IMR-90 (cell line): Measurements from ENCODE around the gene SLC25A22. TPM values are rescaled to one million over a fixed set of nuclear protein-coding genes. Genes with fewer than 3 reads are reported as not detected.

Experiments used
- ATAC-seq: fragments of 200-7000 bp; cut with Tn5 transposase; 2 replicates; pipeline ENCODE4 v1.9.1; 2020; ENCODE audit warnings: low read depth, mild to moderate bottlenecking, moderate library complexity
- BruUV-seq: library from RNA; stranded (reverse); fragments of 400-500 nt; replicated peaks from 2 replicates; lab custom pipeline; 2021; lab: Mats Ljungman, UMichigan
- CTCF ChIA-PET: fragments of 300-600 bp; formaldehyde crosslinking; extraction: SDS; loops from one replicate; lab custom pipeline; 2021; ENCODE audit warnings: antibody characterized with exemption; lab: Yijun Ruan, JAX
- POLR2A ChIA-PET: fragments of 300-600 bp; sonication (Branson Sonifier 250); formaldehyde crosslinking; loops from one replicate; lab custom pipeline; 2022; ENCODE audit warnings: antibody characterized with exemption; ENCODE audit not compliant: unreplicated experiment; lab: Charles Lee
- DNase-seq: peaks from one replicate; pipeline ENCODE4 v3.0.0; 2013
- H2AFZ ChIP-seq: replicated peaks from 2 replicates; pipeline ENCODE3; 2013; ENCODE audit warnings: low read length, mild to moderate bottlenecking; ENCODE audit not compliant: poor library complexity
- H2AK5ac ChIP-seq: 2 replicates; pipeline ENCODE4 v1.6.1; 2013; ENCODE audit warnings: low read depth, low read length, inconsistent platforms
- H2AK9ac ChIP-seq: replicated peaks from 2 replicates; pipeline ENCODE3; 2013; ENCODE audit warnings: mild to moderate bottlenecking, low read depth, low read length, moderate library complexity; ENCODE audit not compliant: poor library complexity
- H2BK120ac ChIP-seq: 2 replicates; pipeline ENCODE4 v1.6.1; 2013; ENCODE audit warnings: low read depth, low read length, inconsistent platforms
- H2BK15ac ChIP-seq: 3 replicates; pipeline ENCODE4 v1.6.1; 2013; ENCODE audit warnings: low read depth, low read length, inconsistent platforms
- H2BK20ac ChIP-seq: 2 replicates; pipeline ENCODE4 v1.6.1; 2013; ENCODE audit warnings: low read depth, mild to moderate bottlenecking, inconsistent platforms, low read length, moderate library complexity
- H2BK5ac ChIP-seq: 2 replicates; pipeline ENCODE4 v1.6.1; 2013; ENCODE audit warnings: mild to moderate bottlenecking, low read depth, low read length, inconsistent platforms; ENCODE audit not compliant: poor library complexity, severe bottlenecking
- H3K14ac ChIP-seq: replicated peaks from 2 replicates; pipeline ENCODE4 v1.6.1; 2013; ENCODE audit warnings: low read depth, low read length, inconsistent platforms
- H3K18ac ChIP-seq: 2 replicates; pipeline ENCODE4 v1.6.1; 2013; ENCODE audit warnings: low read depth, low read length, control low read depth
- H3K23ac ChIP-seq: 2 replicates; pipeline ENCODE4 v1.6.1; 2013; ENCODE audit warnings: low read depth, low read length, inconsistent platforms
- H3K27ac ChIP-seq: 2 replicates; pipeline ENCODE4 v1.5.1; 2013; ENCODE audit warnings: mild to moderate bottlenecking, control low read depth, low read length; ENCODE audit not compliant: insufficient read depth
- H3K27me3 ChIP-seq: 2 replicates; pipeline ENCODE4 v1.6.1; 2013; ENCODE audit warnings: low read length; ENCODE audit not compliant: control insufficient read depth, insufficient read depth
- H3K36me3 ChIP-seq: 2 replicates; pipeline ENCODE4 v1.6.1; 2013; ENCODE audit warnings: low read length, mixed read lengths; ENCODE audit not compliant: control insufficient read depth, insufficient read depth
- H3K4ac ChIP-seq: 2 replicates; pipeline ENCODE4 v1.6.1; 2013; ENCODE audit warnings: low read depth, low read length, inconsistent platforms
- H3K4me1 ChIP-seq: 2 replicates; pipeline ENCODE4 v1.6.1; 2013; ENCODE audit warnings: low read length, mixed read lengths; ENCODE audit not compliant: control insufficient read depth, insufficient read depth
- H3K4me2 ChIP-seq: 2 replicates; pipeline ENCODE4 v1.6.1; 2013; ENCODE audit warnings: low read depth, mild to moderate bottlenecking, control low read depth, low read length, moderate library complexity
- H3K4me3 ChIP-seq: 2 replicates; pipeline ENCODE4 v1.5.1; 2013; ENCODE audit warnings: low read depth, mild to moderate bottlenecking, control low read depth, low read length, moderate library complexity; ENCODE audit not compliant: insufficient read depth
- H3K56ac ChIP-seq: 2 replicates; pipeline ENCODE4 v1.6.1; 2013; ENCODE audit warnings: low read length, inconsistent platforms; ENCODE audit not compliant: insufficient read depth; ENCODE audit errors: extremely low read depth
- H3K79me1 ChIP-seq, 2 experiments: 2 replicates each; pipeline ENCODE4 v1.6.1; 2013; ENCODE audit warnings: low read length in 2 of 2, inconsistent platforms in 1 of 2, low read depth in 1 of 2
- H3K9ac ChIP-seq: 2 replicates; pipeline ENCODE4 v1.6.1; 2013; ENCODE audit warnings: low read depth, low read length, control low read depth
- H3K9me1 ChIP-seq: 2 replicates; pipeline ENCODE4 v1.6.1; 2013; ENCODE audit warnings: low read length, inconsistent platforms; ENCODE audit not compliant: insufficient read depth
- H3K9me3 ChIP-seq: 2 replicates; pipeline ENCODE4 v1.6.1; 2013; ENCODE audit warnings: low read length; ENCODE audit not compliant: control insufficient read depth, insufficient read depth
- H4K20me1 ChIP-seq: 2 replicates; pipeline ENCODE4 v1.6.1; 2013; ENCODE audit warnings: low read length, inconsistent platforms; ENCODE audit not compliant: insufficient read depth
- H4K5ac ChIP-seq: 2 replicates; pipeline ENCODE4 v1.6.1; 2013; ENCODE audit warnings: mild to moderate bottlenecking, low read depth, low read length, control low read depth
- H4K8ac ChIP-seq, 2 experiments: 2 replicates each; pipeline ENCODE4 v1.6.1; 2013; ENCODE audit warnings: low read depth in 2 of 2, low read length in 2 of 2, control low read depth in 1 of 2, inconsistent platforms in 1 of 2
- H4K91ac ChIP-seq: 2 replicates; pipeline ENCODE4 v1.6.1; 2013; ENCODE audit warnings: low read depth, low read length, inconsistent platforms; ENCODE audit not compliant: insufficient read depth
- BHLHE40 ChIP-seq: fragments of 150-350 bp; IDR thresholded peaks from 2 replicates; pipeline ENCODE4 v1.6.1; 2016; ENCODE audit warnings: mild to moderate bottlenecking, low read depth, low read length
- CEBPB ChIP-seq: IDR thresholded peaks from 2 replicates; pipeline ENCODE4 v1.6.1; 2012; ENCODE audit warnings: low read depth, low read length, improper control_type of control experiment
- CHD1 ChIP-seq: IDR thresholded peaks from 2 replicates; pipeline ENCODE4 v1.6.1; 2012; ENCODE audit warnings: low read depth, low read length, improper control_type of control experiment
- CTCF ChIP-seq: conservative IDR thresholded peaks from 2 replicates; pipeline ENCODE4 v1.5.1; 2012; ENCODE audit warnings: mild to moderate bottlenecking, low read depth, low read length, improper control_type of control experiment
- ELK1 ChIP-seq: fragments of 150-350 bp; IDR thresholded peaks from 2 replicates; pipeline ENCODE4 v1.6.1; 2016; ENCODE audit warnings: low read depth, mild to moderate bottlenecking, low read length, moderate library complexity, borderline replicate concordance
- FOS ChIP-seq: fragments of 150-350 bp; IDR thresholded peaks from 2 replicates; pipeline ENCODE4 v1.6.1; 2016; ENCODE audit warnings: low read depth, low read length
- MAFK ChIP-seq: IDR thresholded peaks from 2 replicates; pipeline ENCODE4 v1.6.1; 2012; ENCODE audit warnings: low read depth, low read length, improper control_type of control experiment
- MAZ ChIP-seq: IDR thresholded peaks from 2 replicates; pipeline ENCODE4 v1.6.1; 2012; ENCODE audit warnings: low read depth, mild to moderate bottlenecking, low read length, improper control_type of control experiment, moderate library complexity, borderline replicate concordance
- MXI1 ChIP-seq: IDR thresholded peaks from 2 replicates; pipeline ENCODE4 v1.6.1; 2012; ENCODE audit warnings: low read depth, mild to moderate bottlenecking, low read length, moderate library complexity, borderline replicate concordance
- NFE2L2 ChIP-seq: fragments of 150-350 bp; IDR thresholded peaks from 2 replicates; pipeline ENCODE4 v1.6.1; 2016; ENCODE audit warnings: low read depth, mild to moderate bottlenecking, low read length
- POLR2A ChIP-seq: IDR thresholded peaks from 2 replicates; pipeline ENCODE4 v1.6.1; 2012; ENCODE audit warnings: mild to moderate bottlenecking, low read depth, low read length
- RAD21 ChIP-seq: IDR thresholded peaks from 2 replicates; pipeline ENCODE4 v1.6.1; 2012; ENCODE audit warnings: low read length, improper control_type of control experiment
- RCOR1 ChIP-seq: IDR thresholded peaks from 2 replicates; pipeline ENCODE4 v1.6.1; 2012; ENCODE audit warnings: mild to moderate bottlenecking, low read length, improper control_type of control experiment; ENCODE audit not compliant: insufficient replicate concordance
- RFX5 ChIP-seq: IDR thresholded peaks from 2 replicates; pipeline ENCODE4 v1.8.0; 2012; ENCODE audit warnings: low read depth, mild to moderate bottlenecking, low read length, moderate library complexity
- SMC3 ChIP-seq: fragments of 150-350 bp; IDR thresholded peaks from 2 replicates; pipeline ENCODE4 v1.6.1; 2016; ENCODE audit warnings: low read depth, mild to moderate bottlenecking, antibody characterized with exemption, low read length, moderate library complexity
- USF2 ChIP-seq: fragments of 150-350 bp; IDR thresholded peaks from 2 replicates; pipeline ENCODE4 v1.6.1; 2017; ENCODE audit warnings: mild to moderate bottlenecking, antibody characterized with exemption, low read length, low read depth
- WGBS, 2 experiments: methylation state at CpG; one replicate each; pipeline versions ENCODE4 v1.1.5 to v1.1.7; 2013; ENCODE audit warnings: missing lambda C conversion rate in 2 of 2; ENCODE audit not compliant: insufficient read length in 1 of 2; ENCODE audit errors: extremely low coverage in 2 of 2; 5-methylcytosine and 5-hydroxymethylcytosine counted together
- dilution Hi-C: fragments of 300-500 bp; cut with HindIII; formaldehyde crosslinking; loops from one replicate; pipeline ENCODE4 v1.14.3; 2018; ENCODE audit warnings: low sequenced_read_pairs; ENCODE audit not compliant: unreplicated experiment
- in situ Hi-C: fragments of 300-500 bp; cut with MboI; formaldehyde crosslinking; loops from 3 replicates; pipeline ENCODE4 v1.14.3; 2019; ENCODE audit warnings: low sequenced_read_pairs, inconsistent platforms, mixed read lengths
- intact Hi-C: fragments of 100-400 bp; cut with micrococcal nuclease; formaldehyde crosslinking; loops from 2 replicates; pipeline ENCODE4 v1.10.0; 2022
- polyA plus RNA-seq, 3 experiments: library from polyadenylated mRNA; depleted of rRNA; stranded (reverse); fragments of >200 nt; gene quantifications; 2 replicates each; pipeline ENCODE4 v1.2.3, GENCODE V29; 2012; ENCODE audit warnings: low replicate concordance in 1 of 3
- total RNA-seq: library from RNA; depleted of rRNA; stranded (reverse); fragments of >200 nt; gene quantifications from 2 replicates; pipeline ENCODE4 v1.2.3, GENCODE V29; 2012

The SLC25A22 gene
- total and polyA plus RNA-seq, 2 of the 4 experiments (the other 2 are of a cell fraction): 8.2 to 41.3 TPM

GRCh38 chr11:824292-824880 is 26.3 kb upstream of the SLC25A22 start:
- Histone ChIP-seq H4K8ac (no peak overlapping the region), H2AK9ac (no peak overlapping the region), H3K9me3 (no peaks in the 10 kb centered on the region), H3K18ac (no peak overlapping the region), H3K4ac (no peak overlapping the region), H3K14ac (no peak overlapping the region), H3K4me3 (no peak overlapping the region), H4K20me1 (peaks cover 42% of the 10 kb centered on the region), H3K36me3 (peaks cover 30% of the 10 kb centered on the region), H2BK15ac (no peak overlapping the region), H2BK20ac (no peak overlapping the region), H2BK120ac (no peak overlapping the region), H3K4me2 (no peak overlapping the region), H2AK5ac (no peak overlapping the region), H4K5ac (no peak overlapping the region), H2AFZ (peak overlapping the region; percentile 21), H3K56ac (no peak overlapping the region), H3K9me1 (peaks cover 13% of the 10 kb centered on the region), H2BK5ac (no peak overlapping the region), H3K27ac (no peak overlapping the region), H3K79me1 (peaks cover 19 to 29% of the 10 kb centered on the region in 2 experiments), H3K4me1 (peaks cover 21% of the 10 kb centered on the region), H4K91ac (no peak overlapping the region), H3K27me3 (peaks cover 6% of the 10 kb centered on the region; the same call in 1 of the 2 replicates), H3K23ac (no peak overlapping the region), H3K9ac (no peak overlapping the region)
- CTCF ChIA-PET: no interaction called here
- intact Hi-C loops: no loop called here
- no peak for DNase-seq
- ATAC-seq: no peak
- no peak for TF ChIP-seq CEBPB
- TF ChIP-seq BHLHE40: no peak
- no peak for TF ChIP-seq CHD1
- TF ChIP-seq RCOR1: no peak
- no peak for TF ChIP-seq RAD21
- no peak for TF ChIP-seq MAZ
- no peak for TF ChIP-seq ELK1
- TF ChIP-seq MAFK: no peak
- no peak for TF ChIP-seq CTCF
- TF ChIP-seq SMC3: no peak
- no peak for TF ChIP-seq POLR2A
- no peak for TF ChIP-seq MXI1
- no peak for TF ChIP-seq USF2
- no peak for TF ChIP-seq NFE2L2
- TF ChIP-seq FOS: no peak
- no peak for TF ChIP-seq RFX5
- 83% methylated on average over 39 of the region's 59 CpGs; no CpG with 5 or more reads in 1 of the 2 experiments for WGBS, 2 experiments
- POLR2A ChIA-PET: no interaction called here
- dilution Hi-C loops: no loop called here
- in situ Hi-C loops: no loop called here
- BruUV-seq: TSS peak; percentile 77
